ENCODE results near the gene LPCAT2. TPM values are rescaled to one million over a fixed set of nuclear protein-coding genes. Genes with fewer than 3 reads are reported as not detected.

LPCAT2 gene
- total and polyA plus RNA-seq, 8 donors = 16.0 to 30.9 (median 22.9) TPM

- Histone ChIP-seq H3K36me3 (peaks cover 0 to 14% of the 10 kb centered on the region in 2 donors), H3K27me3 (no peaks in the 10 kb centered on the region), H3K9me3 (no peaks in the 10 kb centered on the region), H3K4me1 (no peaks in the 10 kb centered on the region), H3K4me3 (no peak overlapping the region), H3K27ac (peak overlapping the region; percentile 26 to 28)
- intact Hi-C loops (cut with DNase I) = no loop called here
- TF ChIP-seq CTCF (IDR thresholded peaks at IDR 0.05) = no peak
- ATAC-seq = peak; percentile 91
- DNase-seq = peak in 1 of 4 donors; percentile 45
Measured at GRCh38 chr16:55559233-55559632, 50.4 kb downstream of the LPCAT2 start.

- H3K27me3 ChIP-seq = no peaks in the 10 kb centered on the region
- intact Hi-C loops (cut with DNase I) = no loop called here
- DNase-seq (no peak), ATAC-seq (no peak)
- TF ChIP-seq CTCF (IDR thresholded peaks at IDR 0.05) = no peak
- H3K27ac ChIP-seq = peak overlapping the region in 1 of 2 donors; percentile 26
- no peaks in the 10 kb centered on the region for H3K9me3 ChIP-seq
- peaks cover 0 to 12% of the 10 kb centered on the region in 2 donors for H3K36me3 ChIP-seq
- no peak overlapping the region for H3K4me3 ChIP-seq
- H3K4me1 ChIP-seq = no peaks in the 10 kb centered on the region
Measured at GRCh38 chr16:55559933-55560516, 51.2 kb downstream of the LPCAT2 start.

GRCh38 chr16:55561319-55561848, 52.5 kb downstream of the LPCAT2 start:
- ATAC-seq (no peak), DNase-seq (no peak)
- Histone ChIP-seq H3K4me1 (peaks cover 0 to 8% of the 10 kb centered on the region in 2 donors), H3K27me3 (no peaks in the 10 kb centered on the region), H3K9me3 (no peaks in the 10 kb centered on the region), H3K36me3 (no peaks in the 10 kb centered on the region), H3K27ac (no peak overlapping the region), H3K4me3 (no peak overlapping the region)
- intact Hi-C loops (cut with DNase I) = no loop called here
- TF ChIP-seq CTCF (IDR thresholded peaks at IDR 0.05) = no peak

DNA sequence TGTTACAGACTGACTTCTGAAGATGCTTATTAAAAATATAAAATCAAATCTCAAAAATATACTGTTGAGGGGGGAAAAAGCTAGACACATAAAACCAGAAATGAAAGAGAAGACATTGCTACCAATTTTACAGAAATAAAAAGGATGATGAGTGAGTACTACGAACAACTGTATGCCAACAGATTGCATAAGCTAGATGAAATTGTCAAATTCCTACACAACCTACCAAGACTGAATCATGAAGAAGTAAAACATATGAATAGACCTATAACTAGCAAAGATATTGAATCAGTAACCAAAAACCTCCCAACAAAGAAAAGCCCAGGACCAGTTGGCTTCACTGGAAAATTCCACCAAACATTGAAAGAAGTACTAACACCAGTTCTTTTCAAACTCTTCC, 54.1 kb downstream of the LPCAT2 start:
- no peak for ATAC-seq

GRCh38 chr16:55563797-55564196, 54.9 kb downstream of the LPCAT2 start:
- no peaks in the 10 kb centered on the region for H3K9me3 ChIP-seq
- TF ChIP-seq CTCF (IDR thresholded peaks at IDR 0.05) = no peak
- ATAC-seq = no peak
- no peaks in the 10 kb centered on the region for H3K27me3 ChIP-seq
- no peaks in the 10 kb centered on the region for H3K36me3 ChIP-seq
- peaks cover 12 to 32% of the 10 kb centered on the region in 2 donors for H3K4me1 ChIP-seq
- intact Hi-C loops (cut with DNase I) = no loop called here
- no peak for DNase-seq
- H3K27ac ChIP-seq = no peak overlapping the region
- H3K4me3 ChIP-seq = no peak overlapping the region

More for the DNA sequence above, 54.1 kb downstream of the LPCAT2 start:
- no peak overlapping the region for H3K27ac ChIP-seq
- no peaks in the 10 kb centered on the region for H3K9me3 ChIP-seq
- H3K4me3 ChIP-seq = no peak overlapping the region
- no peaks in the 10 kb centered on the region for H3K27me3 ChIP-seq
- H3K4me1 ChIP-seq = peaks cover 4 to 23% of the 10 kb centered on the region in 2 donors
- intact Hi-C loops (cut with DNase I) = no loop called here
- DNase-seq = no peak
- H3K36me3 ChIP-seq = no peaks in the 10 kb centered on the region
- no peak for TF ChIP-seq CTCF (IDR thresholded peaks at IDR 0.05)

Measured in left lung (tissue), 10 donors.